Osteocyte (in vitro differentiated cells): Measurements from ENCODE around the gene PCBP1. TPM values are rescaled to one million over a fixed set of nuclear protein-coding genes. Genes with fewer than 3 reads are reported as not detected.
"Not testable (repeated sequence)": the region's sequence is repeated elsewhere in the genome, so short reads cannot be mapped to it uniquely, and the experiment has no call there.

Experiments
- DNase-seq: peaks from one replicate; pipeline ENCODE4 v3.0.0; 2021; ENCODE audit warnings: mixed read lengths; ENCODE audit not compliant: unreplicated experiment; ENCODE audit errors: extremely low spot score
- H3K27ac Mint-ChIP-seq: one replicate; pipeline ENCODE4 v1.8.0; 2021; ENCODE audit warnings: mild to moderate bottlenecking, mixed read lengths; ENCODE audit not compliant: unreplicated experiment
- H3K27me3 Mint-ChIP-seq: one replicate; pipeline ENCODE4 v1.8.0; 2021; ENCODE audit warnings: mixed read lengths; ENCODE audit not compliant: unreplicated experiment
- H3K36me3 Mint-ChIP-seq: one replicate; pipeline ENCODE4 v1.8.0; 2021; ENCODE audit warnings: mixed read lengths; ENCODE audit not compliant: unreplicated experiment
- H3K4me1 Mint-ChIP-seq: one replicate; pipeline ENCODE4 v1.8.0; 2021; ENCODE audit warnings: mixed read lengths; ENCODE audit not compliant: unreplicated experiment
- H3K4me3 Mint-ChIP-seq: one replicate; pipeline ENCODE4 v1.8.0; 2021; ENCODE audit warnings: mild to moderate bottlenecking, moderate library complexity, mixed read lengths; ENCODE audit not compliant: unreplicated experiment
- H3K9me3 Mint-ChIP-seq: one replicate; pipeline ENCODE4 v1.8.0; 2021; ENCODE audit warnings: mixed read lengths; ENCODE audit not compliant: unreplicated experiment
- total RNA-seq: library from RNA; stranded (reverse); gene quantifications from 2 replicates; pipeline ENCODE4 v1.2.1, GENCODE V29; 2021
- TF ChIP-seq, protein P1 (sequence below): fragments of 200-600 bp; sonication (generic); IDR thresholded peaks from 2 replicates; pipeline ENCODE4 v1.5.0; 2021; ENCODE audit warnings: antibody characterized with exemption, mild to moderate bottlenecking, moderate library complexity

The PCBP1 gene
- total RNA-seq, 1 donor from 2014 or later = 261 TPM

- TF ChIP-seq, protein P1, sequence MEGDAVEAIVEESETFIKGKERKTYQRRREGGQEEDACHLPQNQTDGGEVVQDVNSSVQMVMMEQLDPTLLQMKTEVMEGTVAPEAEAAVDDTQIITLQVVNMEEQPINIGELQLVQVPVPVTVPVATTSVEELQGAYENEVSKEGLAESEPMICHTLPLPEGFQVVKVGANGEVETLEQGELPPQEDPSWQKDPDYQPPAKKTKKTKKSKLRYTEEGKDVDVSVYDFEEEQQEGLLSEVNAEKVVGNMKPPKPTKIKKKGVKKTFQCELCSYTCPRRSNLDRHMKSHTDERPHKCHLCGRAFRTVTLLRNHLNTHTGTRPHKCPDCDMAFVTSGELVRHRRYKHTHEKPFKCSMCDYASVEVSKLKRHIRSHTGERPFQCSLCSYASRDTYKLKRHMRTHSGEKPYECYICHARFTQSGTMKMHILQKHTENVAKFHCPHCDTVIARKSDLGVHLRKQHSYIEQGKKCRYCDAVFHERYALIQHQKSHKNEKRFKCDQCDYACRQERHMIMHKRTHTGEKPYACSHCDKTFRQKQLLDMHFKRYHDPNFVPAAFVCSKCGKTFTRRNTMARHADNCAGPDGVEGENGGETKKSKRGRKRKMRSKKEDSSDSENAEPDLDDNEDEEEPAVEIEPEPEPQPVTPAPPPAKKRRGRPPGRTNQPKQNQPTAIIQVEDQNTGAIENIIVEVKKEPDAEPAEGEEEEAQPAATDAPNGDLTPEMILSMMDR = no peak
- Mint-ChIP-seq H3K36me3 (no peaks in the 10 kb centered on the region), H3K27me3 (no peaks in the 10 kb centered on the region), H3K27ac (peak overlapping the region; percentile 100), H3K4me3 (peak overlapping the region; percentile 91), H3K9me3 (no peaks in the 10 kb centered on the region), H3K4me1 (peaks cover 54% of the 10 kb centered on the region)
- DNase-seq = peak; percentile 87
Observed at GRCh38 chr2:70124983-70125480, 37.8 kb downstream of the PCBP1 start.

- Mint-ChIP-seq H3K36me3 (no peaks in the 10 kb centered on the region), H3K9me3 (no peaks in the 10 kb centered on the region), H3K4me3 (peak overlapping the region; percentile 91), H3K27me3 (no peaks in the 10 kb centered on the region), H3K4me1 (peaks cover 55% of the 10 kb centered on the region), H3K27ac (peak overlapping the region; percentile 100)
- no peak for DNase-seq
- TF ChIP-seq, protein P1 = no peak
Observed at GRCh38 chr2:70125498-70125898, 38.2 kb downstream of the PCBP1 start.

- no peaks in the 10 kb centered on the region for H3K36me3 Mint-ChIP-seq
- peaks cover 58% of the 10 kb centered on the region for H3K4me1 Mint-ChIP-seq
- TF ChIP-seq, protein P1 = no peak
- H3K27me3 Mint-ChIP-seq = no peaks in the 10 kb centered on the region
- H3K9me3 Mint-ChIP-seq = no peaks in the 10 kb centered on the region
- peak overlapping the region; percentile 100 for H3K27ac Mint-ChIP-seq
- DNase-seq = no peak
- H3K4me3 Mint-ChIP-seq = no peak overlapping the region
Observed at GRCh38 chr2:70126413-70126812, 39.1 kb downstream of the PCBP1 start.

GRCh38 chr2:70128005-70128404 is 40.7 kb downstream of the PCBP1 start:
- no peak for DNase-seq
- no peaks in the 10 kb centered on the region for H3K36me3 Mint-ChIP-seq
- peaks cover 62% of the 10 kb centered on the region for H3K4me1 Mint-ChIP-seq
- H3K27me3 Mint-ChIP-seq = no peaks in the 10 kb centered on the region
- H3K27ac Mint-ChIP-seq = no peak overlapping the region
- H3K4me3 Mint-ChIP-seq = no peak overlapping the region
- TF ChIP-seq, protein P1 = no peak
- H3K9me3 Mint-ChIP-seq = no peaks in the 10 kb centered on the region

GRCh38 chr2:70131344-70132143 is 44.3 kb downstream of the PCBP1 start:
- H3K9me3 Mint-ChIP-seq, H3K27me3 Mint-ChIP-seq, DNase-seq, H3K36me3 Mint-ChIP-seq: not testable (repeated sequence)
- Mint-ChIP-seq H3K4me1 (peaks cover 54% of the 10 kb centered on the region), H3K27ac (peak overlapping the region; percentile 99), H3K4me3 (peak overlapping the region; percentile 54)
